B cell (primary cell): ENCODE data around the gene DEFB131B.
"Not testable (repeated sequence)": the region's sequence is repeated elsewhere in the genome, so short reads cannot be mapped to it uniquely, and the experiment has no call there.

Source experiments
- CTCF ChIP-seq: fragments of 200-600 bp; IDR thresholded peaks from one replicate; pipeline ENCODE4 v1.8.0; 2022; ENCODE audit warnings: antibody characterized with exemption, mild to moderate bottlenecking
- EZH2 ChIP-seq: IDR thresholded peaks from 2 replicates; pipeline ENCODE4 v1.6.1; 2012; ENCODE audit warnings: borderline replicate concordance, low read depth, mild to moderate bottlenecking, moderate library complexity, low read length; ENCODE audit not compliant: insufficient read depth, poor library complexity, severe bottlenecking

- peak; percentile 50 for TF ChIP-seq CTCF
- TF ChIP-seq EZH2 = not testable (repeated sequence)
Observed at GRCh38 chr11:71863978-71864627, 14.2 kb upstream of the DEFB131B start.
